Measurements from ENCODE around the gene DUSP14.
A peak's percentile ranks its signal among the peaks of the same experiment; 100 is the strongest.
"Not testable (repeated sequence)": the region's sequence is repeated elsewhere in the genome, so short reads cannot be mapped to it uniquely, and the experiment has no call there.

Gene DUSP14, protein sequence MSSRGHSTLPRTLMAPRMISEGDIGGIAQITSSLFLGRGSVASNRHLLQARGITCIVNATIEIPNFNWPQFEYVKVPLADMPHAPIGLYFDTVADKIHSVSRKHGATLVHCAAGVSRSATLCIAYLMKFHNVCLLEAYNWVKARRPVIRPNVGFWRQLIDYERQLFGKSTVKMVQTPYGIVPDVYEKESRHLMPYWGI

DNA sequence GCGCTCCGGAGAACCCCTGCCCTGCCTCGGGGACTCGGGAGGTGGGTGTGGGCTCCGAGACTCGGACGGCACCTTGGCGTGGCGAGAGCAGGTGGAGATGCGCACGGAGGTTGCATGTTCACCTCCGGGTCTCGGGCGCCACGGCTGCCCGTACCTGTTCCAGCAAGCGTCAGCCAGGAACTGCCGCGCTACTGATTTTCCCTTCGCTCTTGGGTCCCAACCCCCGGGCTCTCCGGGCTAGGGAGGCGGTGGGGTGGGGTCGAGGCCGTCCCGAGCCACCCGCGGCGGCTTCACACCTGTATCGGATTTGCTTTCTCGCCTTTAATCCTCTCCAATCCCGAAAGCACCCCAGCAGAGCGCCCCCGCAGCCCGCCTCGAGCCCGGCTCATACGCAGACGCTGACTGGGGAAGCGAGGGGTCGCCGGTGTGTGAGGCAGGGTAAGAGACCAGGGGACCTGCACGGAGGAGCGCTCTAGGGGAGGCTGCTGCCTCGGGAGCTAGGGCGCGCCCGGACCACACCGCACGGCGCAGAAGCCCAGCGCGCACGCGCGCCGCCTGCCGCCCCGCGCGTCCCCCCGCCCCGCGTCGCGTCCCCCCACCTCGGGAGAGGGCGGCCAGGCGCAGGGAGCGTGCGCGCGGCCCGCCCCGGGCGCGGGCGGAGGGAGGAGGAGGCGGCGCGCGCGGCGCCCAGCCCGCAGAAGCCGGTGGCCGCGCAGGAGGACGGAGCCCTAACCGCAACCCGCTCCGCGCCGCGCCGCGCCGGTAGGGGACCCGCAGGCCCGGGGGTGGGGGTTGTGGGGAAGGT is at the start of gene DUSP14:
Gene DUSP14, plus strand, starts transcription at position 695 of the 805 bp plus-strand sequence. CDS start 22,382 bp downstream, outside the sequence.
- no peak for DNase-seq (ENCODE audit: low read depth)

DNA sequence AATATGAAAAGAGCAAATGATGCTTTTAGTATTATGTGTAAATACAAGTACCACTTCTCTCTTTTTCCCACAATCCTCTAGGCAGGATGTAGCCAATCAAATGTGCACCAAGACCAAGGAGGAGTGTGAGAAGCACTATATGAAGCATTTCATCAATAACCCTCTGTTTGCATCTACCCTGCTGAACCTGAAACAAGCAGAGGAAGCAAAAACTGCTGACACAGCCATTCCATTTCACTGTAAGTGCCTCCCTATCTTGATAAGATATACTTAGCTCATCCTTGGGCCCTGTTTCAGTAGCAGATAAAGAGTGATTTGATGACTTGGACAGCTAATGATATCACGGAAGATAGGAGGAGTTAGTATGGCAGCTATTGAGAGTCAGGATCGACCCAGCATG is 49.3 kb upstream of the DUSP14 start:
- no peak for DNase-seq (ENCODE audit: low read depth)

DNA sequence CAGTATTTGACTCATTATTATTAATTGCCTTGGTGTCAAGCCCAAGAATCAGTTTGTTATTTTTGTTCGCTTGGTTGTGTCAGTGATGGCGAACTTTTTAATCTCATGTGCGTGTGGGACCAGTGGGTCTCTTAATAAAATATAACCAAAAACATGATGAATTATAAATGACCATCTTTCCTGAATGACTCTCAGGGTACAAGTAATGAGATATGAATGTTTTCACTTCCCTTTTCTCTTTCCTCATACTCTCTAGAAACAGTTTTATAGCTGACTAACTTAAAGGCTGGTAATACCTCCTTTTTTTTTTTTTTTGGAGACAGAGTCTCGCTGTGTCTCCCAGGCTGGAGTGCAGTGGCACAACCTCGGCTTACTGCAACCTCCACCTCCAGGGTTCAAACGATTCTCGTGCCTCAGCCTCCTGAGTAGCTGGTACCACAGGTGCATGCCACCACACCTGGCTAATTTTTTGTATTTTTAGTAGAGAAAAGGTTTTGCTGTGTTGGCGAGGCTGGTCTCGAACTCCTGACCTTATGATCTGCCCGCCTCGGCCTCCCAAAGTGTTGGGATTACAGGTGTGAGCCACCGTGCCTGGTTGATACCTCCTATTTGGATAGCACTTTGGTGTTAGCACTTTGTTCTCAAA is 48.2 kb upstream of the DUSP14 start:
- DNase-seq (ENCODE audit: low read depth): not testable (repeated sequence)

DNA sequence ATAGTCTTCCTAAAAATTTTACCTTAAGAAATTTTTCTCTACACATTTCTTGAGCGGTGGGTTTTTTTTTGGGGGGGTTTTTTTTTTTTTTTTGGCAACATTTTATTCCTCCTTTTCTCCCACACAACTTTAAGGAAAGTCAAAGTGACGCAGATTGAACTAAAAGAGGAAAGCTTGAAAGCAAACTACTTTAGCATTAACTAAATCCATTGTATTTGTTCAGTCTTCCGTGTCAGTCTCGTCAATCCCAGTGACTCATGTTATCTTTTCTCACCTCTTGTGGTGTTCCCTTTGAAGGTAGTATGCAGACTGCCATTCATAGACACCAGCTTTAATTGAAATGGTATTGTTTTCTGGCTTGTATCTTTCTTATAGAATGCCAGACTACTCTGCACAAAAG is 43.7 kb upstream of the DUSP14 start:
- peak; percentile 35 for DNase-seq (ENCODE audit: low read depth)

DNA sequence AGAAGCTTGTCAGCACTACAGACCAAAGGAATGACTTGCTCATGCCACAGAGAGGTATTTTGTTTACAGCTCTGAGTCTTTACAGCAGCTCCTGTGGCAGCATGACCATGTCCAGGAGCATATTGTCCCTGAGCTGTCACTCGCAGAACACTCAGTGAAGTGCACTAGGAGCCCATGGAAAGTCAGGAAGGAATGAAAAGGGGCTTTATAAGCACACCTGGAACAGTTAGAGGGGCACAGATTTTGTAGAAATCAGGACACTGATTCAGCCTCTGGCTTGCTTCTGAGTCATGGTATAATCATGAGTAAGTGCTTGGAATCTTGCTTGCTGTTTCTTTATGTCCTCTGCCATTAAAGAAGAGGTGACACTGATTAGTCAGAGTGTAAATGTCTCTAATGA is 42.0 kb upstream of the DUSP14 start:
- DNase-seq (ENCODE audit: low read depth): no peak

DNA sequence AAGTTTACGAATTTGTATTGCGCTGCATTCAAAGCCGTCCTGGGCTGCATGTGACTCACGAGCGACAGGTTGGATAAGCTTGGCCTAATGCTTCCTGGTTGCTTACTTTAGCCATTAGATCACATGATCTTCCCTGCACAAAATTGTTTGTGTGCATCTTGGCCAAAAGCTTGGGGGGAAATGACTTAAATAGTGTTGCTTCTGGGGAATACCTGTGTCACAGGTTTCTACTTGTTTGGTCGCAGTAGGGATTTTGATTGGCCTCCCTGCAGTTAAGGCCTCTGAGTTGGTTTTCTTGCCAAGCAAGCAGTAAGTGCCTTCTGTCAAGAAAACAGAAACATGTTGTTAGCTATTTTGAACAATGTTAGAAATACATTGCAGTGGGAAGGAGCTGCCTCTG is 39.6 kb upstream of the DUSP14 start:
- no peak for DNase-seq (ENCODE audit: low read depth)

DNA sequence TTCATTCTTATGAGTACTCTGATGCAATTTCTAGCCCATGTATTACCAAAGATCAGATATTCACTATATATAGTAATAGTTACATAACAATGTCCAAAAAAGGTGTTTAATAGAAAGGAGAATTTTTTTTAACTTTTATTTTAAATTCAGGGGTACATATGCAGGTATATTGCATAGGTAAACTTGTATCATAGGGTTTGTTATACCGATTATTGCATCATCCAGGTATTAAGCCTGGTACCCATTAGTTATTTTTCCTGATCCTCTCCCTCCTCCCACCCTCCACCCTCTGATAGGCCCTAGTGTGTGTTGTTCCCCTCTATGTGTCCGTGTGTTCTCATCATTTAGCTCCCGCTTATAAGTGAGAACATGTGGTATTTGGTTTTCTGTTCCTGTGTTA is 31.9 kb upstream of the DUSP14 start:
- DNase-seq (ENCODE audit: low read depth): not testable (repeated sequence)

DNA sequence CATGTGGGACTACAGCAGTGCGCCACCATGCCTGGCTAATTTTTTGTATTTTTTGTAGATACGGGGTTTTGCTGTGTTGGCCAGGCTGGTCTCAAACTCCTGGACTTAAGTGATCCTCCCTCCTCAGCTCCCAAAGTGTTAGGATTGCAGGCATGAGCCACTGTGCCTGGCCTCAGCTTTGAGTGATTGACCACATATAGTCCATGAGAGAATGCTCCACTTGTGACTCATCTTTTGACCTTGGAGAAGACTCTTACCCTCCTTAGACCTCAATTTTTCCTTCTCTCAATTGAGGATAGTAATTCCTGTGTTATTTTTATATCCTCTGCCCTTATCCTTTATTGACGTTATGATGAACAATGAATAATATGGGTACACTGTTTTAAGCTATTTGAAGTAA is 30.9 kb upstream of the DUSP14 start:
- peak; percentile 44 for DNase-seq (ENCODE audit: low read depth)

DNA sequence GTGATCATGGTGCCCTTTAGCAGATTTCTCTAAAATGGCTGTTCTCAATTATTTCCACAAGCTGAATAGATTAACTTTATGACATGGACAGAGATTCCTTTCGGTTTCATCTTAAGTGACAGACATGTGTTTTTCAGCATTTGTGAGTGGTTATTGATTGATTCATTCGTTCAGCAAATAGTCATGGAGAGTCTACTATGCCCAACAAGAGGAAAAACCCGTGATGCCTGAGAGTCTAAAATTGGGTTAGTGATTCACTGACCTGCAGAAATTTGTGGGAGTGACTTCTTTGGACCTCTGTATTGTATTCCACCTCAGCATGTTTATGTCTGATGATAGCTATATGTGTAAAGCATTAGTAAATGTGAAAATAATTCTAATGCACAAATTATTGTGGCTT is 28.0 kb upstream of the DUSP14 start:
- no peak for DNase-seq (ENCODE audit: low read depth)

DNA sequence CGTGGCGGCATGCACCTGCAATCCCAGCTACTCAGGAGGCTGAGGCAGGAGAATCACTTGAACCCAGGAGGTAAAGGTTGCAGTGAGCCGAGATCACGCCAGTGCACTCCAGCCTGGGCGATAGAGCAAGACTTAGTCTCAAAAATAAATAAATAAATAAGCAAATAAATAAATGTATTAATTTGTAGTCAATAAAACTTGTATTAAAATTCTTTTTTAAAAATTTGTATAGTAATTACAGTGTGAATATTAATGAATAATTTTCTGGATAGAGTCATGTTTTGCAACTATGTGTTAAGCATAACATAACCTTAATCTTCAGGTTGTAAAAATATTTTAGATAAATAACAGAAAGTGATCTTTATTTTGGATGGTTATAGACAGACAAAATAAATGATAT is 27.2 kb upstream of the DUSP14 start:
- no peak for DNase-seq (ENCODE audit: low read depth)

DNA sequence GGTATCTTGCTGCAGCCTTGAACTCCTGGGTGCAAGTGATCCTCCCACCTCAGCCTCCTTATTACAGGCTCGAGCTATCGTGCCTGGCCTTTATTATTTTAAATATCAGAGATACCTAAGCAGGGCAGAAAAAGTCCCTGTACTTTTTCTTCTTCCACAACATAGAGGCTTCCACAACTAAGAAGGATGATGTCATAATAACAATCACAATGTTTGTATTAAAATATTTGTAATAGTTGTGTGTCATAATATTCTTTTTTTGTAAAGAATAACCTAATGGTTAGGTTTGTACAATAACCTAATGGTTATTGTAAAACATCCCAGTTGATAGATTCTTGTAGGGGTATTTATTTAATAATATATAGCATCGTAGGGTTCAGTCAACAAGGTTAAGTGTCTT is 26.7 kb upstream of the DUSP14 start:
- DNase-seq (ENCODE audit: low read depth): no peak

DNA sequence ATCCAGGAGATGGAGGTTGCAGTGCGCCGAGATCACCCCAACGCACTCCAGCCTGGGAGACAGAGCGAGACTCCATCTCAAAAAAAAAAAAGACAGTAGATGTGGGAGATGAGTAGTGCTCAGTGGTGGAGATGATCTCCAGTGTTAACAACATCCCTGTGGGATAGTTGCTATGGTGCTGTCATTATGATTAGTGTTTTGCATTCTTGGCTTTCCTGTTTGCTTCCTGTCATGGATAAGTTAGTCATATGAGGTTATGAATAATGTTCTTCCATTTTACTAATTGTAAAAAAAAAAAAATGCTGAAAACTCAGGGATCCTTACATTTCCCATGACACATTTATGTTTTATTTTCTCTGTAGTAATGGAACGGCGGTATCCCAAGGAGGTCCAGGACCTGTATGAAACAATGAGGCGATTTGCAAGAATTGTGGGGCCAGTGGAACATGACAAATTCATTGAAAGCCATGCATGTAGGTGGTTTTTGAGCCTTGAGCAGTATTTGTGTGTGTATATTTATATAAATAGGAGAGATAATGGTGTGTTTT is 24.5 kb upstream of the DUSP14 start:
- DNase-seq (ENCODE audit: low read depth): no peak

DNA sequence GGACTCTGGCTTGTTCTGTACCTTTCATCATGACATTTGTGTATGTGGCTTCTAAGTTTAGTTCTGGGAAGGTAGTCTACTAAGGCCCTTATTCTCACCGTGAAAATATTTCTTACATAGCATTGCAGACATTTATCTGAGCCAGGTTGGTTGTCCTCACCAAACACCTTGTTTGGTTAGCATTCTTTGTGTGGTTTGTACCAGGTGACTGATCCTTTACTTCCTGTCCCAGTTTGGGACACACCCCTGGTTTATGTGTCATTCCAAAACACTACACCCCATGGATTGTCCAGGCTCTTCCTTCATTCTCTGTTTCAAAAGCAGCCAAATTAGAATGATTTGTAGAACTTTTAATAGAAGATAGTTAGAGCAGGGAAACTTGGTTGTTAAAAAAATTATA is 23.2 kb upstream of the DUSP14 start:
- no peak for DNase-seq (ENCODE audit: low read depth)

DNA sequence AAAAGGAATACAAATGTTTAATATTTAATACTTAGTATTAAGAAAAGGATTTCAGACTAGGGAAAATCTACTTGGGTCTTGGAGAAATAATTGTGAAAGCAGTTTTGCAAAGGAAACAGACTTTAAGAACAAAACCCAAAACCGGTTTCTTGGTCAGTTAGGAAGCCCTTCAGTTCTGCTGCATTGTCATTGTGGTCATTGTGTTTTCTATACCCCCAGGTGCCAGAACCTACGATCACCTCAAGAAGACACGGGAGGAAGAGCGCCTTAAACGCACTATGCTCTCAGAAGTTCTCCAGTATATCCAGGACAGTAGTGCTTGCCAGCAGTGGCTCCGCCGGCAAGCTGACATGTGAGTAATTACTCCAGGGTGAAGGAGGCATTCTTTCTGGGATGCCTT is 19.5 kb upstream of the DUSP14 start:
- no peak for DNase-seq (ENCODE audit: low read depth)

DNA sequence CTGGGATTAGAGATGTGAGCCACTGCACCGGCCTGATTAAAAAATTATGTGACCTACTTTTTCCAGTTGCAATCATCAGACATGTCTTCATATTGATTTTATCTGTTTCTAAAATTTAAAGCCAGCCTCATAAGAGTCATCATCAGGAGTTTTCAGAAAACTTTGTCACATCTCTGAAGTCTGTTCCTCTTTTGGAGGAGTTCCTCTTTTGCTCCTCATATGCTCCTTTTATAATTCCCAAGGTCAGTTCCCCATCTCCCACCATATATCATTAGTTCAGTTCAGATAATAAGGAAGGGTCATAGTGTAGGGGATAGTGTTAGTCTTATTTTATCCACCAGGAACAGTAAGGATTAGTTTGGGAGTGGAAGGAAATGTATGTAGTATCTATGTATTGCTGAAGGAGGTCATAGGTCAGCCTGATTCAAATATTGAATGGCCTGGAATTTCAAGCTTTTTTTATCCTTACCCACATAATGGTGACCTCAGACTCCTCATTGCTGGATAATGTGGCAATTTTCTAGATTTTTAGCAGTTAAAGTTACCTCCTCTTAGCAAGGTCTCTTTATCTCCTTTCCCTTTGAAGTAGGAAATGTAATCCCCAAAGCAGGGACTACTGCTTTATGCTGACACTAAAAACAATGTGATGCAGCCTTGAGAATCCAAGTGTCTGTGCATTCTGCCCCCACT is 13.8 kb upstream of the DUSP14 start:
- DNase-seq (ENCODE audit: low read depth): no peak

DNA sequence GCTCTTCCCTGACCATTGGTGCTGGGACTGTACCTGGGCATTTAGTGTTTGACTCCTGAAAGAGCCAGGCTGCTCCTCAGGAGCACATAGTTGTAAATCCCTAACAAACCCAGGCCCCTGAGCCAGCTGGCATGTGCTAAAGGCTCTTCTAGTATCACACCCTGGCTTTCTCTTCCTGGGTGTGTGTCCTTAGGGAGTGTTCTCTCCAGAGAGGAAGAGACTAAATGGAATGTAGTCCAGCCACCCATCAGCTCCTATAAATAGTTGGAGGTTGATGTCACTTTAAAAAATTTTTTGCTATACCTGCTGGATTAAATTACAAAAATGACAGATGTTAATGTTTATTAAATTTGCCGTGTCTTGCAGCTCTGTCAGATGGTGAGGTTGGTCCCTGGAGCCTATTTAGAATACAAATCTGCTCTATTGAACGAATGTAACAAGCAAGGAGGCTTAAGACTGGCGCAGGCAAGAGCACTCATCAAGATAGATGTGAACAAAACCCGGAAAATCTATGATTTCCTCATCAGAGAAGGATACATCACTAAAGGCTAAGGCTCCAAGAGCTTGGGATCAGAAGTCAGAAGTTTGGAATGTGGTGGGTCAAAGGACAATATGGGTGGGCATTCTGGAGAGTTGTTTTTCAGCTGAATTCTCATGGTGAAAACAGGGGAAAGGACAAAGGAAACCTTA is 13.1 kb upstream of the DUSP14 start:
- no peak for DNase-seq (ENCODE audit: low read depth)

DNA sequence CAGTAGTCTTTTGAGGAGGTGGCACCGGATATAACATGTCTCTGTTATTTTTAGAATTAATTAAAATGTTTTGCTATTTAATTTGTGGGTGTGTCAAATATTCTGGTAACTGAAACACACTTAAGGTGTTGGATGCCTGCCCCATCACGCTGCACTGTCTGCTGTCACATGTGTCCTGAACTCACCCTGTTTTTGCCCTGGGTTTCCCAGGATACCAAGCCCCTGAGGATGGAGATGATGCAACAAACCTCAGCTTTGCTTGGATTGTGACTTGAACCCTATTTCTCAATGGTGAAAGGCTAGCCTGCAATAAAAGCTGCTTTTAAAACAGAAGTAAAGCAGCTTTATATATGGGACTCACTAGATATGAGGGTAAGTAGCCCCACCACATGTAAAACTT is 11.5 kb upstream of the DUSP14 start:
- DNase-seq (ENCODE audit: low read depth): no peak

DNA sequence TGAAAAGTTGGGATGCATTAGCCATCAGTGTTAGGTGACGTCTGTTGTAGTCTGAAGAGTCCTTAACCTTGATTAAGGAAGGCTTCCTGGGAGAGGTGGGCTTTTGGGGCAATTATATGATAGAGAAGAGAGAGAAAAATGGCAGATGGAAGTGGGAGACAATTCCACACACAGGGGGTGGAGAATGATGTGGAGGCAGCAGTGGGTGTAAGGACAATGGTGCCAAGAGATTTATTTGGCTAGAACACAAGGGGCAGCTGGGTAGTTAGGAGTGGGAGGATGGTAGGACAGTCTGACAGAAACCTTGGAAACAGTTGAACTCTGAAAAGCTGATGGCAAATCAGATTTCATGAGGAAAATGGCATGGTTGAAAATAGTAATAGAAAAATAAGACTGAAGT is 10.7 kb upstream of the DUSP14 start:
- DNase-seq (ENCODE audit: low read depth): no peak

DNA sequence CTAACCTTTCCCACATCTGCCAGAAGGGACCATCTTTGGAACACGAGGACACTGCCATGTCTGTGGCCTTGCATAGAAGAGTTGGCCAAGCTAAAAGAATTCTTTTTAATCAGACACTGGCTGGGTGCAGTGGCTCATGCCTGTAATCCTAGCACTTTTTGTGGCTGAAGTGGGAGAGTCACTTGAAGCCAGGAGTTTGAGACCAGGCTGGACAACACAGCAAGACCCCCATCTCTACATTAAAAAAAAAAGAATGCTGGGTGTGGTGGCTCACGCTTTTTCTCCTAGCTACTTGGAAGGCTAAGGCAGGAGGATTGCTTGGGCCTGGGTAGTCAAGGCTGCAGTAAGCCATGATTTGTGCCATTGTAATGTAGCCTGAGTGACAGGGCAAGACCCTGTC is 9.3 kb upstream of the DUSP14 start:
- DNase-seq (ENCODE audit: low read depth): no peak

DNA sequence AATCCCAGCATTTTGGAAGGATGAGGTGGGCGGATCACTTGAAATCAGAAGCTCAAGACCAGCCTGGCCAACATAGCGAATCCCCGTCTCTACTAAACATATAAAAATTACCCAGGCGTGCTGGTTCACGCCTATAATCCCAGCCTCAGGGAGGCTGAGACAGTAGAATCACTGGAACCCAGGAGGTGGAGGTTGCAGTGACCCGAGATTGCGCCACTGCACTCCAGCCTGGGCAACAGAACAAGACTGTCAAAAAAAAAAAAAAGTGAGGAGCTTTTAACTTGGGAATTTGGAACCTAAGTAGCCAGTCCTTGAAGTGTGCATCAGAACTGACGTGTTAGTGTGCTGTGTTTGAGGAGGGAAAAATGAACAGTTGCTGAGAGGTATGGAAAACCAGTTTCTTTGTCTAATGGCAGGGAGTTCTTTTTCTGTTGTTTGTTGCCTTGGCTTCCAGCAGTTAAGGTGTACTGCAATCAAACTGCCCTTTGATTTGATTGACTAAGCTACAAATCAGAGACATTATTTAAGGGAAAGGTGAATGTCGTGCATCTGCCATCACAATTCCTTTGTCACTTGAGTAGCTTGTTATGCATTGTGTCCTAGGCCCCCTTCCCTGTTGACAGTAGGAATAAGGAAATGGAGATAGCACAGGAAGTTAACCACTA is 8.6 kb upstream of the DUSP14 start:
- DNase-seq (ENCODE audit: low read depth): no peak

DNA sequence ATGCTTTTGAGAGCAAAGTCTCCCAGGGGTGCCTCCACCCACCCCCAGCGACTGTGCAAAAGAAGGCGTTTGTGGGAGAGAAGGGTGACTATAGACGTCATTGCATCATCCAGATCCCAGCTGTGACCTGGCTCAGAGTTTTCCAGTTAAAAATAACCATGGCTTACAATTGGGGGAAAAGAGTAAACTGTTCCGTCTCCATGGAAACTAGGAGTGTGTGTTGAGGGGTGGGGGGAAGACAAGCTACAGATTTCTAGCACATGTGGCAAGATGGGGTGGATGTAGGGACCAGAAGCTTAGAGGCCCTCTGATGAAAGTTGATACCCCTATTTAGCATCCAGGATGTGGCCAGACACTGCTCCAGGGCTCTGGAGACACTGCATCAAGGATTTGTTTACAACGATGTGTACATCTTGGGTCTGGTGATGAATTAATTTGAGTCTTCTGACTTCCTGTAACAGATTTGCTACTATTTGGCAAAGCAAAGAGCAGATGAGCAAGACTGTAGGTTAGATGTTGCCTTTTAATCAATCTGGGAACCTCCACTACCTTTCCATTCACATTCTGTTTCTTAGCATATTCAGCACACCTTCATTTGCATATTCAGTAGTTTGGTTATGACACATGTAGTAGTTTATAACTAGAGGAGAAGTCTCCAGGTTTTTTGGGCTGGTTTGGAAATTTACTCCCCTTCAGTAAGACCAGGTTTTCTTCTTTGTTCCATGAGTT is 6.2 kb upstream of the DUSP14 start:
- peak; percentile 55 for DNase-seq (ENCODE audit: low read depth)
